K562 (cell line): ENCODE measurements around the gene IP6K3. TPM values are rescaled to one million over a fixed set of nuclear protein-coding genes. Genes with fewer than 3 reads are reported as not detected.

ENCODE experiments used
- ATAC-seq: fragments of 200-7000 bp; cut with Tn5 transposase; 3 replicates; pipeline ENCODE4 v1.9.1; 2020; ENCODE audit warnings: moderate library complexity
- BruUV-seq: library from RNA; stranded (reverse); fragments of 400-500 nt; replicated peaks from 2 replicates; lab custom pipeline; 2021; lab: Mats Ljungman, UMichigan
- CTCF ChIA-PET: fragments of 300-600 bp; formaldehyde crosslinking; extraction: SDS; loops from one replicate; lab custom pipeline; 2021; ENCODE audit warnings: low intra/inter-chr PET ratio; lab: Yijun Ruan, JAX
- POLR2A ChIA-PET: fragments of 300-600, 350-650 bp; sonication (Branson Sonifier 250); formaldehyde crosslinking; extraction: SDS; loops from one replicate; lab custom pipeline; 2021; ENCODE audit warnings: antibody characterized with exemption, inconsistent platforms; lab: Yijun Ruan, JAX
- DNase-seq, 4 experiments: peaks; one replicate each; pipeline versions ENCODE4 v3.0.0 to v3.0.0-alpha.2; 2011 to 2018; ENCODE audit warnings: low spot score in 3 of 4, mixed read lengths in 3 of 4; ENCODE audit errors: extremely low read depth in 1 of 4
- FAIRE-seq: peaks from 2 replicates; lab custom pipeline; 2011; peaks lifted over from hg19 to GRCh38; lab: Jason Lieb, UNC
- H2AFZ ChIP-seq: 2 replicates; pipeline ENCODE4 v1.6.0; 2011; ENCODE audit warnings: low read depth, low read length, control low read depth, inconsistent platforms
- H3K27ac ChIP-seq: fragments of 200-600 bp; 3 replicates; pipeline ENCODE4 v1.8.0; 2011; ENCODE audit warnings: low read depth, mild to moderate bottlenecking, control low read depth, inconsistent platforms, low read length, moderate library complexity, mixed read lengths; ENCODE audit errors: extremely low read depth
- H3K27me3 ChIP-seq, 2 experiments: fragments of 300-600 bp in 1 of 2; 2 replicates in 1 of 2; 3 replicates in 1 of 2; pipeline versions ENCODE4 v1.6.0 to v1.8.0; 2011; ENCODE audit warnings: inconsistent platforms in 2 of 2, low read length in 2 of 2, mild to moderate bottlenecking in 1 of 2, mixed read lengths in 1 of 2, moderate library complexity in 1 of 2; ENCODE audit not compliant: control insufficient read depth in 2 of 2, insufficient read depth in 2 of 2
- H3K36me3 ChIP-seq: fragments of 300-600 bp; 3 replicates; pipeline ENCODE4 v1.8.0; 2011; ENCODE audit warnings: mild to moderate bottlenecking, low read length, inconsistent platforms; ENCODE audit not compliant: control insufficient read depth, insufficient read depth
- H3K4me1 ChIP-seq, 2 experiments: fragments of 200-600 bp in 1 of 2; replicated peaks in 1 of 2; 2 replicates in 1 of 2; 3 replicates in 1 of 2; pipeline versions ENCODE4 v1.5.1 to v1.8.0; 2011; ENCODE audit warnings: inconsistent platforms in 2 of 2, low read length in 2 of 2, mild to moderate bottlenecking in 1 of 2, mixed read lengths in 1 of 2, moderate library complexity in 1 of 2; ENCODE audit not compliant: control insufficient read depth in 2 of 2, insufficient read depth in 2 of 2
- H3K4me2 ChIP-seq: 2 replicates; pipeline ENCODE4 v1.6.1; 2011; ENCODE audit warnings: low read length, control low read depth, inconsistent platforms, mixed read lengths; ENCODE audit not compliant: insufficient read depth
- H3K4me3 ChIP-seq: fragments of 200-600 bp; sonication (generic), shearing (Covaris generic); 2 replicates; pipeline ENCODE4 v1.5.1; 2016; ENCODE audit warnings: control low read depth, inconsistent platforms
- H3K79me2 ChIP-seq: fragments of 200-600 bp; 3 replicates; pipeline ENCODE4 v1.8.0; 2011; ENCODE audit warnings: low read length, inconsistent platforms; ENCODE audit not compliant: control insufficient read depth, insufficient read depth
- H3K9ac ChIP-seq, 2 experiments: 2 replicates each; pipeline versions ENCODE4 v1.6.0 to v1.6.1; 2011; ENCODE audit warnings: low read depth in 2 of 2, low read length in 2 of 2, control low read depth in 1 of 2, inconsistent platforms in 1 of 2, mild to moderate bottlenecking in 1 of 2, mixed read lengths in 1 of 2; ENCODE audit not compliant: insufficient read depth in 1 of 2
- H3K9me1 ChIP-seq: one replicate; pipeline ENCODE4 v1.6.0; 2011; ENCODE audit warnings: inconsistent platforms, mild to moderate bottlenecking, low read length, moderate library complexity; ENCODE audit not compliant: control insufficient read depth, insufficient read depth
- H3K9me3 ChIP-seq: replicated peaks from 2 replicates; pipeline ENCODE4 v1.5.1; 2011; ENCODE audit warnings: low read depth, low read length, inconsistent platforms; ENCODE audit not compliant: control insufficient read depth, insufficient read depth
- H4K20me1 ChIP-seq: replicated peaks from 2 replicates; pipeline ENCODE4 v1.6.1; 2011; ENCODE audit warnings: low read length, inconsistent platforms, mixed read lengths; ENCODE audit not compliant: control insufficient read depth, insufficient read depth
- FOXK2 ChIP-seq, 2 experiments: fragments of 450-650 bp; IDR thresholded peaks in 1 of 2; conservative IDR thresholded peaks in 1 of 2; 2 replicates each; pipeline ENCODE4 v1.6.1; 2016; ENCODE audit warnings: low read depth in 2 of 2, mild to moderate bottlenecking in 1 of 2
- KLF13 ChIP-seq: fragments of 450-650 bp; IDR thresholded peaks from 2 replicates; pipeline ENCODE4 v1.6.1; 2016; ENCODE audit warnings: missing genetic modification characterization, low read depth, mild to moderate bottlenecking, missing compliant biosample characterization, moderate library complexity, borderline replicate concordance
- POLR3G ChIP-seq: IDR thresholded peaks from 2 replicates; pipeline ENCODE4 v1.6.1; 2011; ENCODE audit not compliant: insufficient read length, insufficient replicate concordance; ENCODE audit errors: extremely low read depth
- SAFB ChIP-seq: fragments of 200-400 bp; formaldehyde crosslinking; IDR thresholded peaks from 2 replicates; pipeline ENCODE4 v1.6.1; 2017; ENCODE audit warnings: low read depth, low read length, borderline replicate concordance
- ZNF507 ChIP-seq: conservative IDR thresholded peaks from 2 replicates; pipeline ENCODE4 v1.6.1; 2017; ENCODE audit warnings: missing genetic modification characterization, missing compliant biosample characterization
- WGBS: fragments of 100-300 bp; shearing (Covaris generic); methylation state at CpG from one replicate; pipeline ENCODE4 v1.1.6; 2016; ENCODE audit warnings: low coverage, mixed read lengths; ENCODE audit not compliant: insufficient coverage; ENCODE audit errors: missing lambda C conversion rate; 5-methylcytosine and 5-hydroxymethylcytosine counted together
- in situ Hi-C: fragments of 300-500 bp; cut with MboI; formaldehyde crosslinking; loops from 4 replicates; pipeline ENCODE4 v1.15.0; 2018; ENCODE audit warnings: inconsistent platforms, mixed read lengths
- intact Hi-C: fragments of 100-400 bp; cut with micrococcal nuclease; formaldehyde crosslinking; loops from 2 replicates; pipeline ENCODE4 v1.14.2; 2022
- polyA plus RNA-seq, 8 experiments: library from polyadenylated mRNA; depleted of rRNA in 4 of 8; stranded (reverse) in 5 of 8; unstranded in 3 of 8; fragments of >200 nt; fragmentation: Nextera tagmentation in 2 of 8; fragmentation: Illumina TruSeq in 1 of 8; extraction: Ambion mirVana in 2 of 8; extraction: Trizol in 1 of 8; gene quantifications; 2 replicates each; pipeline versions ENCODE4 v1.2.1 to v1.2.3, GENCODE V29; 2011 to 2014; ENCODE audit warnings: inconsistent platforms in 1 of 8, missing spikeins in 1 of 8
- total RNA-seq, 7 experiments: library from RNA; depleted of rRNA in 6 of 7; stranded (reverse); fragments of >200 nt in 6 of 7; fragmentation: Illumina TruSeq in 2 of 7; extraction: Trizol in 2 of 7; gene quantifications; 2 replicates each; pipeline versions ENCODE4 v1.2.1 to v1.2.3, GENCODE V29; 2011 to 2021; ENCODE audit warnings: low replicate concordance in 1 of 7
- TF ChIP-seq, protein P1 (sequence below): fragments of 250-450 bp; sonication (Bioruptor Pico); IDR thresholded peaks from 2 replicates; pipeline ENCODE4 v1.4.0; 2020
- TF ChIP-seq, protein P2 (sequence below): sonication (generic); formaldehyde crosslinking; IDR thresholded peaks from 2 replicates; pipeline ENCODE4 v1.8.0; 2022; ENCODE audit warnings: mild to moderate bottlenecking, missing genetic modification reagents

IP6K3 gene
- total and polyA plus RNA-seq, 9 of the 15 experiments (the other 6 are each of a cell fraction or from before 2014, with no cell fraction given): not detected

- POLR2A ChIA-PET: interaction anchor here (0.6 to 2.1 kb wide), 4 partner anchors 13 to 448 kb away, joined by 3 to 5 read pairs (median 3); no protein-coding TSS in a partner anchor
- WGBS: 27% methylated on average over 9 of the region's 9 CpGs
- Histone ChIP-seq H3K27me3 (peaks cover 31 to 61% of the 10 kb centered on the region in 2 experiments), H3K4me2 (no peak overlapping the region), H3K36me3 (no peaks in the 10 kb centered on the region), H3K9me1 (no peaks in the 10 kb centered on the region), H3K9ac (no peak overlapping the region), H3K9me3 (no peaks in the 10 kb centered on the region), H3K4me1 (peaks cover 0 to 19% of the 10 kb centered on the region in 2 experiments; a peak in 2 of 5 replicates), H2AFZ (no peak overlapping the region), H3K27ac (no peak overlapping the region), H3K79me2 (no peaks in the 10 kb centered on the region), H3K4me3 (no peak overlapping the region), H4K20me1 (0 out of 2 replicates have a peak, but pooled peaks cover 12% of the 10 kb centered on the region)
- BruUV-seq: no TSS peak
- intact Hi-C loops: no loop called here
- DNase-seq (no peak), ATAC-seq (no peak), FAIRE-seq (no peak)
- in situ Hi-C loops: loop anchor here (5.0 kb wide), 2 partner anchors 173 to 392 kb away; no protein-coding TSS in a partner anchor
- TF ChIP-seq FOXK2 (conservative IDR thresholded peaks at IDR 0.05 in 1 of 2, IDR thresholded peaks at IDR 0.05 in 1 of 2; ENCODE audit: low read depth in 2 of 2): no peak
- TF ChIP-seq SAFB: no peak
- CTCF ChIA-PET: interaction anchor here (0.6 to 0.9 kb wide), 2 partner anchors 16 to 1336 kb away, joined by 3 read pairs; no protein-coding TSS in a partner anchor
Measured at GRCh38 chr6:33759887-33760629, 13.4 kb upstream of the IP6K3 start.

DNA sequence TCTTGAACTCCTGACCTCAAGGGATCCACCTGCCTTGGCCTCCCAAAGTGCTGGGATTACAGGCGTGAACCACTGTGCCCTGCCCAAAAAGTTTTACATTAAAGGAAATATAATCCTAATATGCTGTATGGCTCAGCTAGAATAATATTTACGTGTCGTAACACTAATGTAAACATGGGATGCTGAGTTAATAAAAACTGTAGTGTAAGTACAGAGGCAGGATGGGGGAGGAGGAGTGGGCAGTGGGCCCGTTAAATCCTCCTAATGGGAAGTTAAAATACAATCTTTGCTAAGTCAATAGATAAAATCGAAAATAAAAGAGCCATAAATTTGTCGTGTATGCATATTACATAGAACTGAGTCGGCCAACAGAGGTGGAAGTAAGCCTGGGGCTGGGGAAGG is 12.1 kb upstream of the IP6K3 start:
- no peaks in the 10 kb centered on the region for H3K9me3 ChIP-seq
- in situ Hi-C loops (no loop called here), intact Hi-C loops (no loop called here)
- peaks cover 0 to 19% of the 10 kb centered on the region in 2 experiments; a peak in 2 of 5 replicates for H3K4me1 ChIP-seq
- no peak overlapping the region for H2AFZ ChIP-seq
- no peak overlapping the region for H3K27ac ChIP-seq
- no peaks in the 10 kb centered on the region for H3K79me2 ChIP-seq
- H3K27me3 ChIP-seq: peaks cover 38 to 60% of the 10 kb centered on the region in 2 experiments
- H3K9me1 ChIP-seq: no peaks in the 10 kb centered on the region
- no TSS peak for BruUV-seq
- FAIRE-seq: no peak
- no peaks in the 10 kb centered on the region for H3K36me3 ChIP-seq
- H3K9ac ChIP-seq: no peak overlapping the region
- no peak for DNase-seq
- CTCF ChIA-PET: interaction anchor here (0.6 kb wide), 1 partner anchor 1511 kb away, joined by 3 read pairs; no protein-coding TSS in a partner anchor
- POLR2A ChIA-PET: interaction anchor here (0.6 to 2.1 kb wide), 2 partner anchors 13 to 15 kb away, joined by 3 to 5 read pairs; no protein-coding TSS in a partner anchor
- no peak overlapping the region for H3K4me2 ChIP-seq
- 2% methylated on average over 7 of the region's 7 CpGs for WGBS
- ATAC-seq: no peak
- 0 out of 2 replicates have a peak, but pooled peaks cover 12% of the 10 kb centered on the region for H4K20me1 ChIP-seq
- no peak overlapping the region for H3K4me3 ChIP-seq
- no peak for TF ChIP-seq KLF13 (tag)
- no peak for TF ChIP-seq ZNF507 (tag)
- TF ChIP-seq, protein P1, sequence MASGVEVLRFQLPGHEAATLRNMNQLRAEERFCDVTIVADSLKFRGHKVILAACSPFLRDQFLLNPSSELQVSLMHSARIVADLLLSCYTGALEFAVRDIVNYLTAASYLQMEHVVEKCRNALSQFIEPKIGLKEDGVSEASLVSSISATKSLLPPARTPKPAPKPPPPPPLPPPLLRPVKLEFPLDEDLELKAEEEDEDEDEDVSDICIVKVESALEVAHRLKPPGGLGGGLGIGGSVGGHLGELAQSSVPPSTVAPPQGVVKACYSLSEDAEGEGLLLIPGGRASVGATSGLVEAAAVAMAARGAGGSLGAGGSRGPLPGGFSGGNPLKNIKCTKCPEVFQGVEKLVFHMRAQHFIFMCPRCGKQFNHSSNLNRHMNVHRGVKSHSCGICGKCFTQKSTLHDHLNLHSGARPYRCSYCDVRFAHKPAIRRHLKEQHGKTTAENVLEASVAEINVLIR: no peak
- TF ChIP-seq POLR3G: no peak
- TF ChIP-seq, protein P2, sequence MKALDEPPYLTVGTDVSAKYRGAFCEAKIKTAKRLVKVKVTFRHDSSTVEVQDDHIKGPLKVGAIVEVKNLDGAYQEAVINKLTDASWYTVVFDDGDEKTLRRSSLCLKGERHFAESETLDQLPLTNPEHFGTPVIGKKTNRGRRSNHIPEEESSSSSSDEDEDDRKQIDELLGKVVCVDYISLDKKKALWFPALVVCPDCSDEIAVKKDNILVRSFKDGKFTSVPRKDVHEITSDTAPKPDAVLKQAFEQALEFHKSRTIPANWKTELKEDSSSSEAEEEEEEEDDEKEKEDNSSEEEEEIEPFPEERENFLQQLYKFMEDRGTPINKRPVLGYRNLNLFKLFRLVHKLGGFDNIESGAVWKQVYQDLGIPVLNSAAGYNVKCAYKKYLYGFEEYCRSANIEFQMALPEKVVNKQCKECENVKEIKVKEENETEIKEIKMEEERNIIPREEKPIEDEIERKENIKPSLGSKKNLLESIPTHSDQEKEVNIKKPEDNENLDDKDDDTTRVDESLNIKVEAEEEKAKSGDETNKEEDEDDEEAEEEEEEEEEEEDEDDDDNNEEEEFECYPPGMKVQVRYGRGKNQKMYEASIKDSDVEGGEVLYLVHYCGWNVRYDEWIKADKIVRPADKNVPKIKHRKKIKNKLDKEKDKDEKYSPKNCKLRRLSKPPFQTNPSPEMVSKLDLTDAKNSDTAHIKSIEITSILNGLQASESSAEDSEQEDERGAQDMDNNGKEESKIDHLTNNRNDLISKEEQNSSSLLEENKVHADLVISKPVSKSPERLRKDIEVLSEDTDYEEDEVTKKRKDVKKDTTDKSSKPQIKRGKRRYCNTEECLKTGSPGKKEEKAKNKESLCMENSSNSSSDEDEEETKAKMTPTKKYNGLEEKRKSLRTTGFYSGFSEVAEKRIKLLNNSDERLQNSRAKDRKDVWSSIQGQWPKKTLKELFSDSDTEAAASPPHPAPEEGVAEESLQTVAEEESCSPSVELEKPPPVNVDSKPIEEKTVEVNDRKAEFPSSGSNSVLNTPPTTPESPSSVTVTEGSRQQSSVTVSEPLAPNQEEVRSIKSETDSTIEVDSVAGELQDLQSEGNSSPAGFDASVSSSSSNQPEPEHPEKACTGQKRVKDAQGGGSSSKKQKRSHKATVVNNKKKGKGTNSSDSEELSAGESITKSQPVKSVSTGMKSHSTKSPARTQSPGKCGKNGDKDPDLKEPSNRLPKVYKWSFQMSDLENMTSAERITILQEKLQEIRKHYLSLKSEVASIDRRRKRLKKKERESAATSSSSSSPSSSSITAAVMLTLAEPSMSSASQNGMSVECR: no peak
